Mucosa of descending colon (tissue), 3 donors: ENCODE data around the gene UTP11. TPM values are rescaled to one million over a fixed set of nuclear protein-coding genes. Genes with fewer than 3 reads are reported as not detected.
A peak's percentile ranks its signal among the peaks of the same experiment; 100 is the strongest.

ENCODE experiments used
- ATAC-seq: fragments of 200-7000 bp; cut with Tn5 transposase; one replicate; pipeline ENCODE4 v1.9.1; 2020; ENCODE audit warnings: mild to moderate bottlenecking, moderate library complexity
- DNase-seq, 3 donors: peaks; one replicate each; pipeline ENCODE4 v3.0.0-alpha.2; 2020
- H3K36me3 ChIP-seq: fragments of 200-600 bp; one replicate; pipeline ENCODE4 v1.8.0; 2021; ENCODE audit warnings: low read depth, mild to moderate bottlenecking
- H3K4me1 ChIP-seq: fragments of 200-600 bp; one replicate; pipeline ENCODE4 v1.8.0; 2021; ENCODE audit warnings: low read depth, mild to moderate bottlenecking
- H3K4me3 ChIP-seq: fragments of 200-600 bp; one replicate; pipeline ENCODE4 v1.8.0; 2021; ENCODE audit warnings: mild to moderate bottlenecking
- H3K9me3 ChIP-seq: fragments of 200-600 bp; one replicate; pipeline ENCODE4 v1.8.0; 2021; ENCODE audit warnings: mild to moderate bottlenecking
- CTCF ChIP-seq: fragments of 200-600 bp; IDR thresholded peaks from one replicate; pipeline ENCODE4 v1.8.0; 2022; ENCODE audit warnings: antibody characterized with exemption, mild to moderate bottlenecking
- intact Hi-C, 2 donors: fragments of 100-400 bp; cut with DNase I in 1 of 2; cut with micrococcal nuclease in 1 of 2; formaldehyde crosslinking; loops; one replicate each; pipeline versions ENCODE4 v1.11.0 to v1.11.1; 2022; cut with DNase I, micrococcal nuclease
- total RNA-seq, 3 donors: library from RNA; stranded (reverse); fragmentation: NEBNext Ultra II Directional in 2 of 3; extraction: Animal tissue kit (Norgen Biotek cat#: 25700) in 2 of 3; gene quantifications; one replicate each; pipeline versions ENCODE4 v1.2.1 to v1.2.4, GENCODE V29; 2021 to 2023
- donor health status: DM: no; HTN: no; CAD: no; lungs with moderate emphysema.
- donor health status: DM: no; HTN: no; CAD: no.
- donor health status: DM: no; HTN: yes; CAD: no.

The UTP11 gene
- total RNA-seq, 3 donors from 2014 or later = 13.7 to 35.7 (median 15.3) TPM

GRCh38 chr1:38000529-38001455 is 11.7 kb upstream of the UTP11 start:
- H3K9me3 ChIP-seq = no peaks in the 10 kb centered on the region
- DNase-seq = peak in 1 of 3 donors; percentile 51
- no peak for ATAC-seq
- TF ChIP-seq CTCF = no peak
- no peak overlapping the region for H3K4me3 ChIP-seq
- intact Hi-C loops = no loop called here
- H3K4me1 ChIP-seq = peaks cover 13% of the 10 kb centered on the region
- no peaks in the 10 kb centered on the region for H3K36me3 ChIP-seq

- no peak for TF ChIP-seq CTCF
- no peak for ATAC-seq
- Histone ChIP-seq H3K9me3 (no peaks in the 10 kb centered on the region), H3K36me3 (no peaks in the 10 kb centered on the region), H3K4me1 (peaks cover 12% of the 10 kb centered on the region), H3K4me3 (no peak overlapping the region)
- DNase-seq = no peak
- intact Hi-C loops = no loop called here
These were observed 9.0 kb upstream of the UTP11 start for GRCh38 chr1:38003261-38004250.

DNA sequence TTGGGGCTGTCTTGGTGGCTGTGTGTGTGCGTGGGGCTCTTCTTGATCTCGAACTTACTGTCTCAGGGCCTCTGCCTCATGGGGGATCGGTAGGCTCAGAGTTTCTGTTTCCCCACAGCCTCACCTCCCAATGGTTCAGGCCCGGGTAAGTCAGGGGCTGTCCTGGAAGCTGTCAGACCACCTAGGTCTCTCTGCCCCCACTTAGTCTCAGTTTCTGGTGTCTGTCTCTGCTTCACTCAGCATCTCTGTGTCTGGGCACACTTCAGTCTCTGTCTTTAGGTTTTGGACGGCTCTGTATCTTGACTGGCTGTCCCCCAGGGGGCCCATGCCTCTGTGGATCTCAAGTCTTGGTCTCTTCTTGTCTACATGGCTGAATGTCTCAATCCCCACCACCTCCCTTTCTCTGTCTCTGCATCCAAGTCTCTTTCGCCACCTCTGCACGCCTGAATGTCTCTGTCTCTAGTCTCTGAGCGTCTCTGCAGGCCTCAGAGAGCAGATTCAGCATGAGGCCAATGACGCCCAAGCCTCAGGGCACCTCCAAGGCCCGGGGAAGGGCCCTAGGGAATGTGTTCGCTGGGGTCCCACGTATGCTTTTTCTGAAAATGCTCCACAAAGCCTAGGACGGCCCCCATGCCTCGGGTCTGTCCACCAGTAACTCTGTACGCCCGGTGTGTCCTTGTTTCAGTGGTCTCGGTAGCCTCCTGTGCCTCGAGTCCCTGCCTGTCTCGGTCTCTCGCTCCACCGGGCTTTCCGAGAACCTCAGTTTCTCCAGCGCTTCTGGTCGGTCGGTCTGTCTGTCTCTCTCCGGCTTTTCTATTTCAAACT is 8.0 kb upstream of the UTP11 start:
- peak overlapping the region; percentile 22 for H3K4me3 ChIP-seq
- ATAC-seq (no peak), DNase-seq (no peak)
- no peaks in the 10 kb centered on the region for H3K36me3 ChIP-seq
- H3K4me1 ChIP-seq = peaks cover 7% of the 10 kb centered on the region
- no peak for TF ChIP-seq CTCF
- intact Hi-C loops = no loop called here
- no peaks in the 10 kb centered on the region for H3K9me3 ChIP-seq

DNA sequence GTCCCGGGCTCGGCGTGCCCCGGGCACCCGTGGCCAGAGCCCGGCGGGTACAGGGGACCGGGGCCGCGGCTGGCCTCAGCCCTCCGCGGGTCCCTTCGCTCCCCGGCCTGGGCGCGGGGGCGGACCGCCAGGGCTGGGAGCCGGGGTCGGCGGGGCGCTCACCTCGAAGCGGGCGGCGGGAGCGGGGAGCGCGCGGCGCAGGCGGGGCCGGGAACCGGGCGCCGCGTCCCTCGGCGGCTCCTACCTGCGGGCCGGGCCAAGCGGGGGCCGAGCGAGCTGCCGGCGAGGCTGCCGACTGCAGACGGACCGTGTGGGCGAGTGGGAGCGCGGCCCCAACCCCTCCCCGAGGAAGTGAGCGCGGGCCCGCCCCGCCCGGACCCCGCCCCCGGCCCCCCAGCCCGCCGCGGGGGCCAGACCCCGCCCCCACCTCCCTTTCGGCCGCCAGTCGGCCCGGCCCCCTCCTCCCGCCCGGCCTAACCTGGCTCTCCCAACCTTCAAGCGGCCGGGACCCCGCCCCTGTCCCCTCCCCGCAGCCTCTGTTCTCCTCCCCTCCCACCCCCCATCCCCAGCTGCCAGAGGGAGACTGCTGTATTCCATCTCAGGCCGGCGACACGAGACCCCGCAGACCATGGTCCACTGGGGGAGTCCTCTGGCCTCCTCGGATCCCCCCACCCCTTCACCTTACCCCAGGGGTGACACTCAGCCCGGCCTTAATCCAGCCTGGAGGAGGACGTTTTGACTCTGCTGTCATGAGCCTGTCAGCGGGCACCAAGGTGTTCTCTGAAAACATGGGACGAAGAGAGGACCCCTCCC is 7.1 kb upstream of the UTP11 start, which contains the start of gene FHL3:
TSS of gene FHL3 (minus strand) at position 320 of the 813 bp plus-strand sequence. CDS start 6,102 bp downstream, outside the sequence.
- peak; percentile 58 for ATAC-seq

More for the DNA sequence above, 7.1 kb upstream of the UTP11 start, which contains the start of gene FHL3:
- peaks cover 7% of the 10 kb centered on the region for H3K4me1 ChIP-seq
- no peak for TF ChIP-seq CTCF
- H3K9me3 ChIP-seq = no peaks in the 10 kb centered on the region
- H3K36me3 ChIP-seq = no peaks in the 10 kb centered on the region
- peak within 1 kb of the TSS; percentile 22 for H3K4me3 ChIP-seq
- DNase-seq = peak; percentile 43 to 68 (median 63)
- intact Hi-C loops = no loop called here
